ENCODE results near the gene RGN. TPM values are rescaled to one million over a fixed set of nuclear protein-coding genes. Genes with fewer than 3 reads are reported as not detected.

Gene RGN
- total RNA-seq: 10 to 100 TPM in 1 of 2 donors, 1 to 10 TPM in 1; 8.4 to 17.3 TPM
- long read RNA-seq, donor 1, partial matches to known transcripts: 2 of 4 reads
- long read RNA-seq, donor 1, other reads (novel, unspliced or antisense): 2 of 4 reads
- long read RNA-seq, donor 2, transcript RGN-203 (8 exons, 2,257 nt): minor isoform, 7 of 42 reads
- long read RNA-seq, donor 2, transcript RGN-202 (7 exons, 1,611 nt): major isoform, 17 of 42 reads
- long read RNA-seq, donor 2, partial matches to known transcripts: 9 of 42 reads
- long read RNA-seq, donor 2, other reads (novel, unspliced or antisense): 9 of 42 reads

DNA sequence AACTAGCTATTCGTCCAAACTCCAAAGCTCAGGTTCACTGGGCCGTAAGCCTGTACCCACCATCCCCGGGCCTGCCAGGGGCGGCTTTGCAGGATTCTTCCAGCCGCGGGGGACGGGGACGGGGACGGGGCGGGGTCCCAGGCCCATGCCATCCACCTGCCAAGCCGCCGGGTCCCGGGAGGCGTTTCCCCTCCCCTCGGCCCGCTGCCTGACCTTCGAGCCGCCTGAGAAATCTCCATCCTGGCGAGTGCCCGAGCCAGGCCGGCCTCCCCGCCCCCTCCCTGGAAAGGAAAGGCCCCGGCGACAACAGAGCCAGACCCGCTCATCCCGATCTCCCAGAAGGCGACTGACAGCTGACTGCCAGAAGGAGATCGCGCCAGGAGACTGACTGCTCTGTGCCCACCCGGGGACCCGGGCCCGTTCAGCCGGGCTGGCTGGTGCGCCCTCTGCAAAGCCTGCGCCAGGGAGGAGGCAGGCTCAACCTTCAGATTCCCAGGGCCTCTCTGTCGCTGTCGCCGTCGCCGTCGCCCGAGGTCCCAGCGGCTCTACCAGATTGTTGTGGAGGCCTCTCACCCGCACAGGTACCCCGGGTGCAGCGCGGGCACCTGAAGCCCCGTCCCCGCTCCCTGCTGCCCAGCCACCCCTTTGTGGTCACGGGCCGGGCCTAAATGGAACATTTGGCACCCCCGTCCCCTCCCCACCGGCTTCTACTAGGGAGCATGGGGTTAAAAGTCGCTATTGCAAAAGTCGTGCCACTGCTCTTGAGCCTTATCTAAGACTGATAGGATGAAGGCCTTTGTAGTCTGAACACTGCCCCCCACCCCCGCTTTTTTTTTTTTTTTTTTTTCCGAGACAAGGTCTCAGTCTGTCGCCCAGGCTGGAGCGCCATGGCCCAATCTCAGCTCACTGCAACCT, at the start of gene RGN:
Gene RGN, plus strand, starts transcription at position 315 of the 915 bp plus-strand sequence. CDS start 2,702 bp downstream, outside the sequence.
- intact Hi-C loops (cut with DNase I): no loop called here
- no peak for DNase-seq (ENCODE audit: low spot score)

GRCh38 chrX:47030339-47030738, 47.9 kb upstream of the RGN start:
- no peak for DNase-seq (ENCODE audit: low spot score)
- intact Hi-C loops (cut with DNase I): loop anchor here in 1 of 2 donors (10.0 kb wide), 1 partner anchor 126 kb away; no protein-coding TSS in a partner anchor

- DNase-seq (ENCODE audit: low spot score): no peak
- intact Hi-C loops (cut with DNase I): no loop called here
These were observed 30.3 kb upstream of the RGN start for GRCh38 chrX:47047989-47048388.

GRCh38 chrX:47059142-47059874, 18.9 kb upstream of the RGN start:
- intact Hi-C loops (cut with DNase I): no loop called here
- no peak for DNase-seq (ENCODE audit: low spot score)

DNA sequence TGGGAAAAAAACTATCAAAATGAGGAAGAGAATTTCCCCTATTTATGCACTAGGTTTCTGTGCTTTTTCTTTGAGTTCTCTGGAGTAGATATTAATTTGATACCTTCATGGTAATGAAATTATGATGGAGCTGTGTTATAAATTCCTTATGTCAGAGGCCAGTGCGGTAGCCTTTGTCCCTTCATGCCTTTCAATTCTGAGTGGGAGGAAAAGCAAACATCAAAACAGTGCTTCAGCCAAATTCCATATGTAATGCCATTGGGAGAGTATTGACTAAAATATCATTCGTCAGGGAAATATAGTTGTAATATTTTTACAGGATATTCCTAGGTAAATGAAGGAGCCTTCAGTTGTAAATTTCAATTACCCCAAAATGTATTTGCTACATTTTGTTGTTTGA, 17.5 kb upstream of the RGN start:
- DNase-seq (ENCODE audit: low spot score): no peak
- intact Hi-C loops (cut with DNase I): no loop called here

DNA sequence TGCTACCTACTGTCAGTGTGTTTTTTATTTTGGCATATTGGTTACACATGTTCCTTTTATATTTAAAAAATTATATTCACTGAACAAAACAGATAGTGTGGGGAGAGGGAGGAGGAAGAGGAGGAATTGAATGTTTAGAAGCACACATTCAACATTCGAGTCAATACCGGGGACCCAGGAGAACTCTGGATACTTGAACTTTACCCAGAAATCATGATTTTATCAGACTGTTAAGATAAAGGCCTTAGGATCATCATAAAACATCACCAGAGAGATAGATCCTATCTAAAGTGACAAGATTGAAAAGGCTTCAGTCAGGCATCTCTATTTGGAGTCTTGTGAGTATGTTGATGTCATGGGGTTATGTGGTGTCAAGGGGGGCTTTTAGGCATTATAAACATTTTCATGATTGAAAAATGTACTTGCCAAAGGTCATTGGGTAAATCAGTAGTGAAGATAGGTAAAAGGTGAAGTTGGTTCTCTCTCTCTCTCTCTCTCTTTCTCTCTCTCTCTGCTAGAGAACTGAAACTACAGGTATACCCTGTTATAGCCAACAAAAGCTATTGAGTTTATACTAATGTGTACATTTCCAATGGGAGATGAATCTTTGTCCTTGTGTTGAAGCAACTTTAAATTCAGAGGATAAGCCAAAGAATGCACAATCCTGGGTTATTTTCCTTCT, 16.9 kb upstream of the RGN start:
- no peak for DNase-seq (ENCODE audit: low spot score)
- intact Hi-C loops (cut with DNase I): no loop called here

GRCh38 chrX:47063179-47063578, 15.1 kb upstream of the RGN start:
- intact Hi-C loops (cut with DNase I): no loop called here
- no peak for DNase-seq (ENCODE audit: low spot score)

GRCh38 chrX:47068214-47068613, 10.0 kb upstream of the RGN start:
- DNase-seq (ENCODE audit: low spot score): no peak
- intact Hi-C loops (cut with DNase I): no loop called here

GRCh38 chrX:47068720-47069119, 9.5 kb upstream of the RGN start:
- intact Hi-C loops (cut with DNase I): no loop called here
- DNase-seq (ENCODE audit: low spot score): no peak

DNA sequence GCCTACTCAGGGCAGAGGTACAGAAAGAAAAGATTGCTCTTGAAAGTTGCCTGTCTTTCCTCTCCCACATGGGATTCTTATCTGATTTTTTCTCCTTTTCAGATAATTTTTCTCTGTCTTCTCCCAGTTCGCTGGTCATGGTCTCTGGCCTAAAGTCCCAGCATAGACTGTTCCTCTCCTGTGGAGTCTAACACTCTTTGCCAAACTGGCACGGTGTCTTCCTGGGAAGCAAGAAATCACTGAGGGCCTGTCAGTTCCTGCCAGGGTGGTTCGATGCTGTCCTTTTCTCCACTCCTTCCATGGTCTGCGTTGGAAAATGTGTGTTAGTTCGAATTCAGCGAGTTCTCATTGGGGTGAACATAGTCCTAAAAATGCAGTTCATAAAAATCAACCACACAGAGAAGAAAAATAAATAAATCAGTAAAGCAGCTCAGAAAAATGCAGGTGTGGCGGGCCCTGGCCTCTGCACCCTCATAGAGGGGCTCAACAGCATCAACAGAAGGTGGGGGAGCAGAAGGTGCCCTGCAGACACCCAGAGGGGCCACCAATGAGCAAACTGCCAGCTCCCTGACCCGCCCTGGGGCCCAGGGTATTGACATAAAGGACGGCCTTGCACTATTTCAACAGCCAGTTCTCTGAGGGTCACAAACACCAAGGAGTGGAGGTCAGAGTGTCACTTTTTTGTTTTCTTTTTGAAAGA, 2.1 kb downstream of the RGN start:
- DNase-seq (ENCODE audit: low spot score): no peak
- intact Hi-C loops (cut with DNase I): no loop called here

DNA sequence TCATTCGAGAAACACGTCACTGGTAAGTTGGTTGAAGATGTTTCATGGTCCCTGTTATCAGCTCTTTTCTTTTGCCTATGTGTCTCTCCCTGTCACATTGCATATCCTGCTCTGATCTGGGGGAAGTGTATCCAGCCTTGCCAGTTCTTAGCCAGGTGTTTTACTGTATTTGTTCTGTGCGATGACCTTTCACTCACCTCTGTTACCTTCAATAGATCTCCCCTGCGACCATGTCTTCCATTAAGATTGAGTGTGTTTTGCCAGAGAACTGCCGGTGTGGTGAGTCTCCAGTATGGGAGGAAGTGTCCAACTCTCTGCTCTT, 2.6 kb downstream of the RGN start:
- intact Hi-C loops (cut with DNase I): no loop called here
- DNase-seq (ENCODE audit: low spot score): peak; percentile 5

GRCh38 chrX:47091149-47091775, 13.0 kb downstream of the RGN start:
- no peak for DNase-seq (ENCODE audit: low spot score)
- intact Hi-C loops (cut with DNase I): no loop called here

DNA sequence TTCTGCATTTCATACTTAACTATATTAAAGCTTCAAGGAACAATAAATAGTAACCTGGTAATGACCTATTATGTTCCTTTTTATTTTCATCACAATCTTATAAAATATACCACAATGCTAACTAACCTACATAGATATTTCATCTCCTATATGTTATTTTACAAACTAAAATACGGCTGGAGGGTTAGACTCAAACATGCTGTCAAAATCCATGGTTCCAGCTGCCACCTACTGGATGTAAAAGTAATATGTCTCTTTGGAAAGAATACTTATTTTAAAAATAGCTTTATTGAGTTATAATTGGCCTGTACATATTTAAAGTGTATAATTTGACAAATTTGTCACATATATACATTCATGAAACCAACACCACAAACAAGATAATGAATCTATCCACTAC, 15.0 kb downstream of the RGN start:
- intact Hi-C loops (cut with DNase I): no loop called here

DNA sequence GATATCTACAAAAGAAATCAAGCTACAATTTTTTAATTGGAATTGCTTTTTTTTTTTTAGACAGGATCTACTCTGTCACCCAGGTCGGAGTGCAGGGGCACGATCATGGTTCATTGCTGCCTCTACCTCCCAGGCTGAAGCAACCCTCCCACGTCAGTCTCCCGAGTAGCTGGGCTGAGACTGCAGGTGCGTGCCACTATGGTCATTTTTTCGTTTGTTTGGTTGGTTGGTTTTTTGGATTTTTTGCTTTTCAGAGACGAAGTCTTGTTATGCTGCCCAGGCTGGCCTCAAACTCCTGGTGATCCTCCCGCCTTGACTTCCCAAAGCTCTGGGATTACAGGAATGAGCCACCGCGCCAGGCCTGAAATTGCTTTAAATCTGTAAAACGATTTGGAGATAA, 15.6 kb downstream of the RGN start:
- intact Hi-C loops (cut with DNase I): no loop called here
- DNase-seq (ENCODE audit: low spot score): no peak

More for the DNA sequence above, 15.0 kb downstream of the RGN start:
- no peak for DNase-seq (ENCODE audit: low spot score)

- no peak for DNase-seq (ENCODE audit: low spot score)
- intact Hi-C loops (cut with DNase I): no loop called here
These were observed 18.8 kb downstream of the RGN start for GRCh38 chrX:47097018-47097417.

- no peak for DNase-seq (ENCODE audit: low spot score)
- intact Hi-C loops (cut with DNase I): no loop called here
These were observed 20.3 kb downstream of the RGN start for GRCh38 chrX:47098338-47099094.

DNA sequence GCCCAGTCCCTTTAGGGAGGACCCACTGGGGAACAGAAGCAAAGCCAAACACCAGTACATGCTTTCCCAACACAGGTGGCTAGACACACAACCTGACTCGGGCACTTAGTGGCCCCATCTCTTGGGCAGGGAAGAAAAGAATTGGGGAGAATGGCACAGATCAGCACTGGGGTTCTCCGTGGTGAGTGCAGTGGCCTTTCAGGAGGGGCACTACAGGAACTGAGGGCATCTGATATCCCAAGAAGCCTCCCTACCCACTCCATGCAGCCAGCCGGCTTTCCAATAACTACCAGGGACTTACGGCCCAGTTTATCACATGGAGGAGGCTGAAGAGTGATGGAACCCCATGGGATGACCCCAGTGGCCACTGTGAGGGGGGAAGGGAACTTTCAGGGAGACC, 23.0 kb downstream of the RGN start:
- peak; percentile 31 for DNase-seq (ENCODE audit: low spot score)
- intact Hi-C loops (cut with DNase I): no loop called here

Data from posterior vena cava (tissue), 2 donors.